WI38 (cell line): ENCODE results near the gene ALPL.

Experiments
- H3K4me3 ChIP-seq: 2 replicates; pipeline ENCODE4 v1.5.1; 2011; ENCODE audit warnings: low read depth, mild to moderate bottlenecking, control low read depth, low read length
- TF ChIP-seq, protein P1 (sequence below): IDR thresholded peaks from 2 replicates; pipeline ENCODE4 v1.5.1; 2012; ENCODE audit warnings: low read depth, mild to moderate bottlenecking, control low read depth, low read length

Gene ALPL

DNA sequence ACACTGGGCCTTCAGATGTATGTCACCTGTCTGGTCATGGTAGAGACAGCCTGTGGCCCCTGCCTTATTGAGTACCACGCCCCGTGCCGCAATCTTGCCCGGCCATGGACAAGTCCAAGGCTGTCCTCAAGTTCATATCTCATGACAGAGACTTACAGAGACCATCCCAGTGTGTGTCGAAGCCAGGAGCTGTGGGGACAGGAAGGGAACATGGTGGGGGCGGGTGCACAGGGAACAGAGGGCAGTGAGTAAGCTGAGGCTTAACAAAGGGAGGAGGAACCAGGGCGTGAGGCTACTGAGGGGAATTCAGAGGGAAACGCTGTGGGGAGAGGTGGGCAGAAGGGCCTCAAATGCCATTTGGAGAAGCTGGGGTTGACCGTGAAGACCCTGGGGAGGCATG lies 75.8 kb downstream of the ALPL start:
- no peak overlapping the region for H3K4me3 ChIP-seq
- TF ChIP-seq, protein P1, sequence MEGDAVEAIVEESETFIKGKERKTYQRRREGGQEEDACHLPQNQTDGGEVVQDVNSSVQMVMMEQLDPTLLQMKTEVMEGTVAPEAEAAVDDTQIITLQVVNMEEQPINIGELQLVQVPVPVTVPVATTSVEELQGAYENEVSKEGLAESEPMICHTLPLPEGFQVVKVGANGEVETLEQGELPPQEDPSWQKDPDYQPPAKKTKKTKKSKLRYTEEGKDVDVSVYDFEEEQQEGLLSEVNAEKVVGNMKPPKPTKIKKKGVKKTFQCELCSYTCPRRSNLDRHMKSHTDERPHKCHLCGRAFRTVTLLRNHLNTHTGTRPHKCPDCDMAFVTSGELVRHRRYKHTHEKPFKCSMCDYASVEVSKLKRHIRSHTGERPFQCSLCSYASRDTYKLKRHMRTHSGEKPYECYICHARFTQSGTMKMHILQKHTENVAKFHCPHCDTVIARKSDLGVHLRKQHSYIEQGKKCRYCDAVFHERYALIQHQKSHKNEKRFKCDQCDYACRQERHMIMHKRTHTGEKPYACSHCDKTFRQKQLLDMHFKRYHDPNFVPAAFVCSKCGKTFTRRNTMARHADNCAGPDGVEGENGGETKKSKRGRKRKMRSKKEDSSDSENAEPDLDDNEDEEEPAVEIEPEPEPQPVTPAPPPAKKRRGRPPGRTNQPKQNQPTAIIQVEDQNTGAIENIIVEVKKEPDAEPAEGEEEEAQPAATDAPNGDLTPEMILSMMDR, result no peak

DNA sequence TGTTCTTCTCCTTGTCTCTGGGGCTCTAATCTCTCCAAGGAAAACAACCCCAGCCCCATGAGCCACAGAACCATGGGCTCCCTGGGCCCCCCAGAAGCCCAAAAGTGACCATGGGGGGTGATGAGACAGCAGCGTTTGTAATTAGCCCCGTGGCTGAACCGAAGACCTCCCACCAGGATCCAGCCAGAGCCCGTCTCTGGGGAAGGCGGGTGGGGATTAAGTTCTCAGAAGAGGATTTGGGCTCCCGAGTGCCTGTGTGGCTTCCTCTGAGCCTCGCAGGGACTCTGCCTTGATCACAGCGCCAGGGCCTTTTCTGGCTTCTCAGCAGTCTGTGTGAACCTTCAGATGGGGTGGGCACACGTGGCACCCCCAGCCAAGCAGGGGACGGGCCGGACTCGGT lies 77.0 kb downstream of the ALPL start:
- H3K4me3 ChIP-seq, result no peak overlapping the region
- TF ChIP-seq, protein P1, result no peak

DNA sequence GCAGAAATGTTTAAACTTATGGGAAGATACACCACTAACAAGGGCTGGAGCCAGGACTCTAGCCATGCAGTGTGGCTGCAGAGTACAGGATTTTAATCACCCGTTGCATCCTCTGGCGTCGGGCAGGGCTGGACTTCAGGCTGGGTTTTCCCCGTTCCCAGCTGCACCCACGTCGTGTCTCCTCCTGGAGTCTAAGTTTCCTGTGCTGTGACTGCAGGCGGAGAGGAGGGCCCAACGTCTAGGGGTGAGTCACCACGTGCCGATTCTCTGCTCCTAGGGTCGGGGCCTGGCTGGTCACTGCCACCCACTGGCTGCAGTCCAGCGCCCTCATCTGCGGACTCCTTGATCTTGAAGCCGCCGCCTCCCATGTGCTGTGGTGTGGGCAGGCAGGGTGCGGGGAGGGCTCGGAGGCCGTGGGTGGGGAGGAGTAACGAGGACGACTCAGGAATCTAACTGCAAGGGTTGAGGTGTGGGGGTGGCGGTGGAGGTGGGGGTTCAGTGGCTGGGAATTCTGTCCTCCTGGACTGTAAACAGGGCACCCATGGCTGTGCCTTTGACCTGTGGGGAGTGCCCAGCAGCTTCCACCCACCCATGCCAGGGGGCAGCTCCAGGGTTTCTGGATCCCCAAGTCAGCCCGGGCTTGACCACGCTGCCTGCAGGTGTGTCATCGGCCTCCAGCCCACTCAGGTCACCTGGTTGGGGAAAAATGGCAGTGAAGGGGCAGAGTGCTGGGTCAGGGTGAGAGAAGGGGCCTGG lies 77.8 kb downstream of the ALPL start:
- TF ChIP-seq, protein P1, result no peak
- no peak overlapping the region for H3K4me3 ChIP-seq

DNA sequence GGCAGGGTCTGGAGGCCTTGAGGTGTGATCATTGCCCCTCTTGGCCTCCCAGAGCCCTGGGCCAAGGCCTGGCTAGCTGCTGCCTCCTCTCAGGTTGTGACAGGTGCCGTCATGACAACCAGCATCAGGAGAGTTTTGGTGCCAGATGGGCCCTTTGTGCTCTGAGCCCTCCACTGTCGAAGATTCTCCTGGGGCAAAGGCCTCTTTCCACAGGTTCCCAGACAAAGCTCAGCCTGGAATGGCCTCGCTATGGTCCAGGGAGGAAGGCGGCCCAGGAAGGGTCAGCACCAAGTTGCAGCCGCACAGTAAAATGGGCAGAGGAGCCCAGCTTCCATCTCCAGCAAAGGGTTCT lies 78.4 kb downstream of the ALPL start:
- TF ChIP-seq, protein P1, result no peak

DNA sequence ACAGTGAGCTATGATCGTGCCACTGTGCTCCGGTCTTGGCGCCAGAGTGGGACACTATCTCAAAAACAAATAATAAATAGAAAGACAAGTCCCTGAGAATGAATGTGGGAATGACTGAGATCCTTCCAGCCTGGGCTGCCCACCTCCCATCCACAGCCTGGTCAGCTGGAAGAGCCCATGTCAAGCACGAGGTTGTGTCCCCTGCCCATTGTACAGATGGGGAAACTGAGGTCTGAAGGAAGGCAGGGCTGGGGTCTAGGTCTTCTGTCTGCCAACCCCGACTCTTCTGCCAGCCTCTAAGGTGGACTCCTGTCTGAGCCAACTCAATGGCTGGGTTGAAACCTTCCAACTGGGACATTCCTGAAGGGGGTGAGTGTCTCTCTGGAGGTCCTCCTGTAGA lies 80.4 kb downstream of the ALPL start:
- H3K4me3 ChIP-seq, result no peak overlapping the region
- TF ChIP-seq, protein P1, result no peak

More for the DNA sequence above, 78.4 kb downstream of the ALPL start:
- no peak overlapping the region for H3K4me3 ChIP-seq

DNA sequence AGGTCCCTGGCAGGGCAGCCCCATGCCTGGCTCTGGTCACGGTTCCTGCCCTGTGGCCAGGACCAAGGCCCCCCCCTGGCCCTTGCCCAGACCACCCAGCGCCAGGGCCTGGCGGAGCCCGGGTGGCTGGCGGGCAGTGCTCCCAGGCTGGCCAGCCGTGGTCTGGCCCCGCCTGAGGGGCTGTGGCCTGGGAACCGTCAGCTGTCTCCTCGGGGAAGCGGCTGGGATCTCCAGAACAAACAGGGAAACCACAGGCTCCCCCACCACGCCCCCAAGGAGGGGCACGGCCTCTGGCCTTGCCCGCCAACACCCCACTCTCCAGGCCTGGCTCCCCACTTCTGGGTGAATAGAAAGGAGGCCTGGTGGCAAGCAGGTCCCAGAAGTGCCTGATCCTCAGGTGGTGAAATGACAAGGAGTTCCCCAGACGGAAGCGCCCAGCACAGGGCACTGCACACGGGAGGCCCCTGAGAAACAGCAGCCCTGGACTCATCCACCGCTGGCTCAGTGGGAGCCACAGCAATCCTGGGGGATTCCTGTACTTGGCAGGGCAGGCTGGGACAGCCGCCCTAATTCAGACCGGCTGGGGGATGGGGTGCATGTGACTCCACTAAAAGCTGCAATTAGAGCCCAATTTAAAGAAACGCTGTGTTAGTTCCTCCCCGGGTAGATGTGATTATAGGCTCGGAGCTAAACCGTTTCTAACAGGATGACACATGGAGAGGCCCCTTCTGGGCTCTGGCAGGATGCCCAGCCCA lies 81.1 kb downstream of the ALPL start:
- TF ChIP-seq, protein P1, result no peak
- no peak overlapping the region for H3K4me3 ChIP-seq

DNA sequence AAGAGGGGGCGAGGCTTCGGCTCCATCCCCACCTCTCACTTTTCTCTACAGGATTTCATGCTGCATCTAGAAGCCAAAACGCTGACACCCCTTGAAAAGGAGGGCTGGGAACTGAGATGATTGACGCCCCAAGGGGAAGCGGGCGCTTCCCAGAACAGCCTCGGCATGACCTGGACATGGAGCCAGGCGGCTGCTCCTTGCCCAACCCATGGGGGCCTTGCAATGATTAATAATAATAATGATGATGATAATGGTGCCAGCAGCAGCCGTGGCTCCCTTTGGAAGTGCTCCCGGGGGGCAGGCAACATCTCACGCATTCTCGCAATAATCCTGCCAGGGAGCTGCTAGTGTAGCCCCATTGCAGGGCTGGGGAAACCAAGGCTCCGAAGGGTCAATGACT lies 81.7 kb downstream of the ALPL start:
- no peak overlapping the region for H3K4me3 ChIP-seq
- TF ChIP-seq, protein P1, result no peak
